NCI-H1436 treated with DMSO at 0.1 percent for 48 hours (cell line): ENCODE data around the gene CEP57.
"Not testable (repeated sequence)": the region's sequence is repeated elsewhere in the genome, so short reads cannot be mapped to it uniquely, and the experiment has no call there.

Experiments used
- DNase-seq: peaks from one replicate; lab custom pipeline; 2025; lab: John Stamatoyannopoulos, UW

Gene CEP57

GRCh38 chr11:95860024-95860423 is 69.7 kb downstream of the CEP57 start:
- not testable (repeated sequence) for DNase-seq

GRCh38 chr11:95863486-95864140 is 73.3 kb downstream of the CEP57 start:
- DNase-seq, result no peak

GRCh38 chr11:95867105-95867504 is 76.8 kb downstream of the CEP57 start:
- no peak for DNase-seq

- DNase-seq, result not testable (repeated sequence)
Measured at GRCh38 chr11:95870877-95871276, 80.6 kb downstream of the CEP57 start.

- no peak for DNase-seq
Measured at GRCh38 chr11:95877291-95877690, 87.0 kb downstream of the CEP57 start.
